ENCODE measurements around the gene GFY. TPM values are rescaled to one million over a fixed set of nuclear protein-coding genes. Genes with fewer than 3 reads are reported as not detected.

The GFY gene
- total and polyA plus RNA-seq, 9 of the 15 experiments (the other 6 are each of a cell fraction or from before 2014, with no cell fraction given) = 0.06 to 0.40 (median 0.19) TPM; not detected in 3

GRCh38 chr19:49425922-49426592 lies 869 bp downstream of the GFY start (continued):
- TF ChIP-seq MTA3 (IDR thresholded peaks at IDR 0.05; ENCODE audit: borderline replicate concordance) (peak; percentile 37; the same call in 1 of the 2 replicates), KAT2B (IDR thresholded peaks at IDR 0.05; ENCODE audit: low read depth, low read length) (no peak), SP1 (CRISPR knock-in tag; IDR thresholded peaks at IDR 0.05) (peak; percentile 71), MCM2 (IDR thresholded peaks at IDR 0.05; ENCODE audit: low read depth) (no peak), ETV1 (tag; conservative IDR thresholded peaks at IDR 0.05; ENCODE audit: low read depth) (0 out of 2 replicates have a peak, but pooled peaks have one; percentile 23), MAFF (IDR thresholded peaks at IDR 0.05; ENCODE audit: low read length) (no peak), YY1 (IDR thresholded peaks at IDR 0.05; ENCODE audit: borderline replicate concordance in 1 of 3, control insufficient read depth in 1 of 3, extremely low read depth in 1 of 3, insufficient read depth in 3 of 3, insufficient read length in 1 of 3, insufficient replicate concordance in 2 of 3, low read depth in 1 of 3, low read length in 2 of 3) (no peak), RB1 (IDR thresholded peaks at IDR 0.05; ENCODE audit: low read depth) (peak; percentile 56; the same call in 1 of the 2 replicates), EGR1 (conservative IDR thresholded peaks at IDR 0.05) (peak; percentile 53), TFAP4 (CRISPR knock-in tag; IDR thresholded peaks at IDR 0.05; ENCODE audit: borderline replicate concordance) (peak; percentile 53; the same call in 1 of the 2 replicates), NEUROD1 (IDR thresholded peaks at IDR 0.05; ENCODE audit: borderline replicate concordance, low read depth, low read length, partially characterized antibody) (peak; percentile 56), ETV5 (CRISPR knock-in tag; IDR thresholded peaks at IDR 0.05; ENCODE audit: low read depth) (no peak), ZNF717 (CRISPR knock-in tag; IDR thresholded peaks at IDR 0.05) (no peak), E2F6 (IDR thresholded peaks at IDR 0.05; ENCODE audit: borderline replicate concordance in 1 of 2, extremely low read depth in 1 of 2, insufficient read depth in 1 of 2, insufficient read length in 1 of 2, low read depth in 1 of 2, low read length in 1 of 2, poor library complexity in 1 of 2, severe bottlenecking in 1 of 2) (peak in 1 of 2 experiments; percentile 46), RBM39 (optimal IDR thresholded peaks at IDR 0.05; ENCODE audit: low read depth, low read length) (no peak), ATF7 (IDR thresholded peaks at IDR 0.05) (peak; percentile 43), PRDM10 (IDR thresholded peaks at IDR 0.05; ENCODE audit: partially characterized antibody) (peak; percentile 74), ETV6 (IDR thresholded peaks at IDR 0.05; ENCODE audit: borderline replicate concordance in 1 of 2, low read depth in 2 of 2, low read length in 1 of 2) (no peak), ETV6 (CRISPR knock-in tag; IDR thresholded peaks at IDR 0.05; ENCODE audit: borderline replicate concordance) (no peak), ZNF551 (CRISPR knock-in tag; IDR thresholded peaks at IDR 0.05) (no peak), L3MBTL2 (IDR thresholded peaks at IDR 0.05) (peak; percentile 57), HDAC2 (IDR thresholded peaks at IDR 0.05) (peak; percentile 60; the same call in 1 of the 2 replicates), HNRNPH1 (optimal IDR thresholded peaks at IDR 0.05; ENCODE audit: low read depth, low read length) (no peak)
